DMS 273 treated with DMSO at 0.1 percent for 48 hours (cell line): ENCODE results near the gene MIGA2.
A peak's percentile ranks its signal among the peaks of the same experiment; 100 is the strongest.
"Not testable (repeated sequence)": the region's sequence is repeated elsewhere in the genome, so short reads cannot be mapped to it uniquely, and the experiment has no call there.

Experiments
- DNase-seq: peaks from one replicate; lab custom pipeline; 2025; lab: John Stamatoyannopoulos, UW

The MIGA2 gene

GRCh38 chr9:129102095-129102525, 65.7 kb downstream of the MIGA2 start:
- no peak for DNase-seq

DNA sequence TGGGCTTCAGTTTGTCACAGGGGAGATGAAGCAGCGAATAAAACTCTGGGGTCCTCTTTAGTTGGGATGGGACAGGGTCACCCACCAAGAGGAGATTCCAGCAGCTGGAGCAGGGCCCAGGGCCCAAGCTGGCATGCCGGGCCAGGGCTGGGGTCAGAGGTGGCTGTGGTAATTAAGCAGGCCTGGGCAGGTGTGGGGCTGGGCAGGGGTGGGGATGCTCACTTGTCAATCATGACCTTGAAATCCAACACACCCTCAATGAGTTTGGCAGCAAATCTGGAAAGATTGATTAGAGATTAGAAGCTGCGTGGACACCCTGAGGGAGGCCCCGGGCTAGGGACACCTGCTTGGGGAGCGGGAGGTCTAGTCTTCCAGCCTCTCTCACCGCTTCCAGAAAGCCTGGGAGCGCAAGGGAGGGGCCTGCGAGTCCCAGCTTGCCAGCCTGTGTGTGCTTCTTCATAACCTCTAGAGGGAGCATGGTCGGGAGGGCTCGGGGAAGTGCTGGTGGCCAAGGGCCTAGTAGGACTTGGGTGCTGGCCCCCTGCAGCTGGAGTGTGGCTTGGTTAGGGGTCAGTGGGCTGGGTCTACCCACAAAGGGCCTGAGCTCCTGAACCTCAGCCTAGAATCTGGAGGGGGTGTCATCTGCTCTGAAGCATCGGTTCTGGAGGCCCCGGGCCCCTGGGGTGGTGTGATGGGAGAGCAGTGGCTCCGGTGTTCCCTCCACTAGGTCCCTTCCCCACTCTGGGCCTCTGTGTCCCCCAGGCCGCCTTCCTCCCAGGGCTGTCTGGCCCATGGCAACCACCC, 66.6 kb downstream of the MIGA2 start:
- no peak for DNase-seq

DNA sequence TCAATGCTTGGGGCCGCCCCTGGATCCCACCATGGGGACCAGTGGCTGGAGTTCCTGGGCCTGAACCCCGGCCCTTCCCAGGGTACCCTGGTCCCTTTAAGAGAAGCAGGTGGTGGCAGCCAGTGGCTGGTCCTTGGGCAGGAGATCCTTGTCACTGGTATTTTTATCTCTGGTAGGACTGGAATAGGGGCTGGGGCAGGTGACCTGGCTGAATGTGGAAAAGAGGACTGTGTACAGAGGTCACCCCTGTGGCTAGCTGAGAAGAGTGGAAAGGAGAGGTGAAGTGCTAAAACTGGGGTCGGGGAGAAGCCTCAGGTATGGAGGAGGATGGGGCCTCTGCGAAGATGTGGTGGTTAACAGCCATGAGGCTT, 67.2 kb downstream of the MIGA2 start:
- no peak for DNase-seq

- no peak for DNase-seq
These were observed 67.6 kb downstream of the MIGA2 start for GRCh38 chr9:129104051-129104450.

DNA sequence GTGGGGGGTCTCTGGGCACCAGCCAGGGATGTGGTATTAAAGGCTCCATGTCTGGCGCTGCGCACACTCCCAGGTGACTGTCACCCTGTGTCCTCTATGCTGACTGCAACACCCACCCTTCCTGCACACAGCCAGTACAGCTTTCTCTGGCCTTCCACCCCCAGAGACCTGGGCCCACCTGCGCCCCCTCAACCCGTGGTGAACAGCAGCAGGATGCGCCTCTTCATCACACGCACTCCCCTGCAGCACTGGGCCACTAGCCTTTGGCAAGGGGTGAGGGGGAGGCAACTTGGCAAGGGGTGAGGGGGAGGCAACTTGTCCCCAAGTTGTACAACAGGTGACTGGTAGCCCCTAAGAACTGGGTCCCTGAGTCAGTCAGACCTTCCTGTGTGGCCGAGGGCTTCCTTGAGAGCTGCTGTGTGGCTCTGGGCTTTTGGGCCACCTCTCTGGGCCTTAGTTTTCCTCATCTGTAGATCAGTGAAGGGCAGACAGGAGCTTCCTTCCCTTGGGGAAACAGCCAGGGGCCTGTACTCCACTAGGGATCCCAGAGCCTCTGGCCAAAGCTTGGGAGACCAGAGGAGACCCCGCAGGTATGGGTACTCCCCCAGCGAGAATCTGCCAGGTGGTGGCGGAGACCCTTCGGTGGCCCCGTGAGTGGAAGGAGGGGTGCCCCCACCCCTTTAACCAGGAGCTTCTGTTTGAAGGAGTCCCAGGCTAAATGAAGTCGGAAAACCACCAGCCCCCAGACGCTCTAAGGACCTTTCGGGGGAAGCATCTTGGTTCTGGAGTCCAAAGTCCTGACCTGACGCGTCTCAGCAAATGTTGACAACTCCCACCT, 69.7 kb downstream of the MIGA2 start:
- DNase-seq, result no peak

DNA sequence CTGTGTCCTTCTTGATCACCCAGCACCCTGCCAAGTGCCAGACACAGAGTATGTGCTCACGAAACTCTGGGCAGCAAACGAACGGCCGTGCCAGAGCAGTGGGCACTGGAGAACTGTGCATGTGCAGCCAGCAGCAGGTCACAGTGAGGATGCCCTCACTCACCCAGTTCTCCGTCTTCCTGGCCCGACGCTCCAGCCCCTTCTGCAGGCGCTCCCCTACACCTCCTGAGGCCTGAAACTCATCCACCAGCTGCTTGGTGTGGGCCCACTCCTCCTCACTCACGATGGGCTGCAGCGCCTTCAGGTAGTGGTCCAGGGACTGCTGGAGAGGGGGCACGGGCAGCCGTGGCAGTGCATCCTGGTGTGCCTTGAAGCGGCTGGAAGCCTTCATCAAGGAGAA, 71.2 kb downstream of the MIGA2 start:
- DNase-seq, result no peak

DNA sequence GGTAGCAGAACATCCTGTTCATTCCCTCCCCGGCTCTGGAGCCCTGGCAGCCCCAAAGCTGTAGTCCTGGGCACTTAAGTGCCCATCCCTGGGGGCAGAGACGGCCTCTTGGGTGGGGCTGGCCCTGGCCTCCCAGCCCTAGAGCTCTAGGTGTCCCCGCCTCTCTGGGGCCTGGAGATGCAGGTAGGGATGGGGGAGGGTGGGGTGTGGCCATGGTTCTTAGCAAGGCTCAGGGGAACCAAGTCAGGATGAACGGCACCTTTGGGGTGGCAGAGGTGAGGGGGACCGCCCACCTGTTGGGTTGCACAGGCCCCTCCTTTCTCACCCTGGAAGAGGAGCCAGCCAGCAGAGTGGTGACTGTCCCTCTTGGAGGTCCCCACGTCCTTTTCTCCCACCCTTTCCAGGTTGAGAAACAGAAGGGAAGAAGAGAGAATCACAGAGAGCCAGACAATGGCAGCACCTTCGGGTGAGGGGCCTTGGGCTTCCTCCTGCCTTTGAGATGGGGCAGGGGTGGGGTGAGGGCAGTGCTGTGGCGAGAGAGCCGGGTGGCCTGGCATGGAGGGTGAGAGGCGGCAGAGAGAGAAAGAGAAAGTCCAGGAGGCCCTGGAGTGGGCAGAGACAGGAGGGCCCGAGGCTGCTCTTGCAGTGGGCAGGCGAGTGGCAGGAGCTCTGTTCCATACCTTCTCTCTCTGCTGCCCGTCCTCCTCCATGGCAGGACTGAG, 71.8 kb downstream of the MIGA2 start:
- DNase-seq, result no peak

GRCh38 chr9:129108805-129109536, 72.5 kb downstream of the MIGA2 start:
- no peak for DNase-seq

DNA sequence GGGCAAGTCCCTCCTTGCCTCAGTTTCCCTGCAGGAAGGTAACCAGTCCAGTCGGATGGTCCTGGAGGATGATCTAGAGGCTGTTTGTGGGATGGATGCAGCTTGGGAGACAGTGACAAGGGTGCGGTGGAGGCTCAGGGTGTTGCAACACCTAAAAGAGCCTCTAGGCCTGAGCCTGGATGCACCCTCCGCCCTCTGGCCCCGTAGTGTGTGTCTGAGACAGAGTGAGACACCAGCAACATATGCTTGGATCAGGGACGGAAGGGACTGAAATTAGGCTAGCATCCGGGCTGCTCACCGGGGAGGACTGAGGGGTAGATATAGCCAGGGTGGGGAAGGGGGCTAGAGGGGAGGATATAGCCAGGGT, 73.1 kb downstream of the MIGA2 start:
- DNase-seq, result no peak

- no peak for DNase-seq
These were observed 73.7 kb downstream of the MIGA2 start for GRCh38 chr9:129109952-129110739.

DNA sequence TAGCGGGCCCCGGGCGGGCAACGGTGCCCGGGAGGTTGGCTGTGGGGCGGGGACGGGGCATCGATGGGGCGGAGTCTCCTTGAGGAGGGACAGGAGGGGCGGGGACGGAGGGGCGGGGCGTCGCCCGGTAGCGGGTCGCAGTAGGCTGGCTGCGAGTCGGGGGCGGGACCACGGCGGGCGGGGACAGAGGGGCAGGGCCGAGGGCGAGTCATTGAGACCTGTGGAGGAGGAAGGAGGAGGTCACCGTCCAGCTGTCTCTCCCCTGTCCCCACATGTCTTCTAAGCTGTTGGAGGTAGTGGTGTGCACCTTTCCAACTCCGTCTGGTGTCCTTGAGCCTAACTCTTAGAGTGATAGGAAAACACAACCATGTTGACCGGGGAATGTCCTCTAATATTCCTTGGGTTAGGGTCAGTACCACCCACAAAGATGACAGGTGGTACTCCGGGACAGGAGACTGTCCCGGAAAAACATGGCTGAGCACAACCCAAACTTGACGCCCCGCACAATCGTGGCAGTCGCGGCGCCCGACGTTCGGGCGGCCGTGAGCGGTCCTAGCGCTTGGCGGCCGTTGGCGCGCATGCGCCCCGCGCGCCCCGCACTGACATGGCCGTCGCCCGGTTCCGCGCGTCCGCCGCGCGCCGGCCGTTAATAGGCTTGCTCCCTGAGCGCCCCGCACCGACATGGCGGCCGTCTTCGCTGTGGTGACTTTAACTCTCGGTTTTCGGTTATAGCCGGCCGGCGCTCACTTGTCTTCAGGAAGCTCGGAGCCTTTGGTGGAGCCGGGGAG, 74.5 kb downstream of the MIGA2 start, which contains the start of the genes CRAT and PTPA:
Gene CRAT, minus strand, starts transcription at position 54 of the 788 bp plus-strand sequence. CDS start 284 bp downstream, outside the sequence.
Gene PTPA, plus strand, starts transcription at position 676 of the 788 bp plus-strand sequence. CDS start 186 bp downstream, outside the sequence.
- DNase-seq, result peak; percentile 85

DNA sequence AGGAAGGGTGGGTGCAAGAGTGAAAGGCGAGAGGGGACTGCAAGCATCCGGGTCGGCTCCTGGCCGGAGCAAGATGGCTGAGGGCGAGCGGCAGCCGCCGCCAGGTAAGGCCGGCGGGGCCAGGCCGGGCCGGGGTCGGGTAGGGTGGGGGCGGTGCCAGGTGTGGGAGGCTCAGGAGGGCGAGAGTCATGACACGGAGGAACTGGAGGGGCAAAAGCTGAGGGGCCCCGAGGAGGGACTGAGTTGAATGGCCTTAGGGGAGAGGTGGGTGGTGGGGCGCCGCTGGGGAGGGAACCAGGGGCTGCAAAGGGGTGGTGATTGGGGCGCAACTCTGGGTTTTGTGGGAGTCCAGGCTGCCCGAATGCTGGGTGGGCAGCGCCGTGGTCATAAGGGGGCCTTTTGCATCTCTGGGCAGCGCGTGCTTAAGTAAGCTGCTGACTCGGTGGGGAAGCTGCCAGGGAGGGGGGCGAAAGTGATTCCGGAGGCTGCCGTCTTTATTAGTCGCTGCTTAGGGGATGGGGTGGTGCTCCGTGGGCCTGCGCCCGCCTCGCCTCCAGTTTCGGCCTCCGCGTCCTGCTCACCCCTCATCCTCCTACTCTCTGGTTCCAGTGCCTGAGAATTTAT, 75.2 kb downstream of the MIGA2 start:
- DNase-seq, result no peak

DNA sequence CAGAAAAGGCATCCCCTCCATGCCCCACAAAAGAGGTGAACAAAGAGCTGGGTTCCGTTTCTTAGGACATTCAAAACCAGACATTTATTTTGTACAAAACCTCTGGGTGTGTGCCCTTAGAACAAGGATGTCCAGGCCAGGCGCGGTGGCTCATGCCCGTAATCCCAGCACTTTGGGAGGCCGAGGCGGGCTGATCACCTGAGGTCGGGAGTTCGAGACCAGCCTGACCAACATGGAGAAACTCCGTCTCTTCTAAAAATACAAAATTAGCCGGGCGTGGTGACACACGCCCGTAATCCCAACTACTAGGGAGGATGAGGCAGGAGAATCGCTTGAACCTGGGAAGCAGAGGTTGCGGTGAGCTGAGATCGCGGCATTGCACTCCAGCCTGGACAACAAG, 76.1 kb downstream of the MIGA2 start:
- not testable (repeated sequence) for DNase-seq

GRCh38 chr9:129113645-129114304, 77.3 kb downstream of the MIGA2 start:
- DNase-seq, result no peak

DNA sequence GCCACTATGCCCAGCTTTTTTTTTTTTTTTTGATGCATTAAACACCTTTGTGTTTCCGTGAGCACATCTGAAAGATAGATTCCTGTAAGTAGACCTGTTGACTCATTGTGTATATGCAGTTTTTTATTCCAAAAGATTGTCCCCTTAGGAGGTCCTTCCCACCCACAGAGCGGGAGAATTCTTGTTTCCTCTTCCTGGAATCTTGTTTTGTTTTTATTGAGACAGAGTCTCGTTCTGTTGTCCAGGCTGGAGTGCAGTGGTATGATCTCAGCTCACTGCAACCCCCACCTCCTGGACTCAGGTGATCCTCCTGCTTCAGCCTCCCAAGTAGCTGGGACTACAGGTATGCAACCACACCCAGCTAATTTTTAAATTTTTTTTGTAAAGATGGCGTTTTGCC, 82.4 kb downstream of the MIGA2 start:
- DNase-seq, result no peak

- DNase-seq, result no peak
These were observed 85.1 kb downstream of the MIGA2 start for GRCh38 chr9:129121483-129121882.
